BJ (cell line): ENCODE data around the gene KRT10. TPM values are rescaled to one million over a fixed set of nuclear protein-coding genes. Genes with fewer than 3 reads are reported as not detected.
"Not testable (repeated sequence)": the region's sequence is repeated elsewhere in the genome, so short reads cannot be mapped to it uniquely, and the experiment has no call there.

Experiments used
- CTCF ChIA-PET: fragments of 350-600 bp; formaldehyde crosslinking; extraction: SDS; loops from one replicate; lab custom pipeline; 2021; ENCODE audit warnings: antibody characterized with exemption, inconsistent platforms; lab: Yijun Ruan, JAX
- POLR2A ChIA-PET: fragments of 300-600 bp; sonication (Branson Sonifier 250); formaldehyde crosslinking; extraction: SDS; loops from one replicate; lab custom pipeline; 2021; ENCODE audit warnings: antibody characterized with exemption; lab: Charles Lee
- DNase-seq: peaks from one replicate; pipeline ENCODE4 v3.0.0-alpha.2; 2011; ENCODE audit warnings: low read depth
- H3K27me3 ChIP-seq: 2 replicates; pipeline ENCODE4 v1.6.0; 2011; ENCODE audit warnings: low read length; ENCODE audit not compliant: control insufficient read depth, insufficient read depth
- H3K36me3 ChIP-seq: 2 replicates; pipeline ENCODE4 v1.5.1; 2011; ENCODE audit warnings: low read length; ENCODE audit not compliant: control insufficient read depth, insufficient read depth
- H3K4me3 ChIP-seq: 2 replicates; pipeline ENCODE4 v1.5.1; 2011; ENCODE audit warnings: low read depth, mild to moderate bottlenecking, control low read depth, low read length
- polyA plus RNA-seq: library from polyadenylated mRNA; depleted of rRNA; stranded (reverse); fragments of >200 nt; gene quantifications from 2 replicates; pipeline ENCODE4 v1.2.3, GENCODE V29; 2011
- TF ChIP-seq, protein P1 (sequence below): IDR thresholded peaks from 2 replicates; pipeline ENCODE4 v1.5.1; 2011; ENCODE audit warnings: low read depth, mild to moderate bottlenecking, control low read depth, inconsistent platforms, low read length, moderate library complexity; ENCODE audit not compliant: insufficient read depth

Gene KRT10
- polyA plus RNA-seq, 1 experiment = 6.4 TPM

GRCh38 chr17:40816569-40816968, 5.8 kb downstream of the KRT10 start:
- TF ChIP-seq, protein P1, sequence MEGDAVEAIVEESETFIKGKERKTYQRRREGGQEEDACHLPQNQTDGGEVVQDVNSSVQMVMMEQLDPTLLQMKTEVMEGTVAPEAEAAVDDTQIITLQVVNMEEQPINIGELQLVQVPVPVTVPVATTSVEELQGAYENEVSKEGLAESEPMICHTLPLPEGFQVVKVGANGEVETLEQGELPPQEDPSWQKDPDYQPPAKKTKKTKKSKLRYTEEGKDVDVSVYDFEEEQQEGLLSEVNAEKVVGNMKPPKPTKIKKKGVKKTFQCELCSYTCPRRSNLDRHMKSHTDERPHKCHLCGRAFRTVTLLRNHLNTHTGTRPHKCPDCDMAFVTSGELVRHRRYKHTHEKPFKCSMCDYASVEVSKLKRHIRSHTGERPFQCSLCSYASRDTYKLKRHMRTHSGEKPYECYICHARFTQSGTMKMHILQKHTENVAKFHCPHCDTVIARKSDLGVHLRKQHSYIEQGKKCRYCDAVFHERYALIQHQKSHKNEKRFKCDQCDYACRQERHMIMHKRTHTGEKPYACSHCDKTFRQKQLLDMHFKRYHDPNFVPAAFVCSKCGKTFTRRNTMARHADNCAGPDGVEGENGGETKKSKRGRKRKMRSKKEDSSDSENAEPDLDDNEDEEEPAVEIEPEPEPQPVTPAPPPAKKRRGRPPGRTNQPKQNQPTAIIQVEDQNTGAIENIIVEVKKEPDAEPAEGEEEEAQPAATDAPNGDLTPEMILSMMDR = no peak
- Histone ChIP-seq H3K36me3 (no peaks in the 10 kb centered on the region), H3K4me3 (no peak overlapping the region), H3K27me3 (no peaks in the 10 kb centered on the region)
- ChIA-PET CTCF (interaction anchor here (1.5 to 2.5 kb wide), 4 partner anchors 10 to 847 kb away, joined by 4 to 10 read pairs (median 8); no protein-coding TSS in a partner anchor), POLR2A (interaction anchor here (0.5 kb wide), 1 partner anchor 141 kb away, joined by 4 read pairs; no protein-coding TSS in a partner anchor)
- DNase-seq = no peak

DNA sequence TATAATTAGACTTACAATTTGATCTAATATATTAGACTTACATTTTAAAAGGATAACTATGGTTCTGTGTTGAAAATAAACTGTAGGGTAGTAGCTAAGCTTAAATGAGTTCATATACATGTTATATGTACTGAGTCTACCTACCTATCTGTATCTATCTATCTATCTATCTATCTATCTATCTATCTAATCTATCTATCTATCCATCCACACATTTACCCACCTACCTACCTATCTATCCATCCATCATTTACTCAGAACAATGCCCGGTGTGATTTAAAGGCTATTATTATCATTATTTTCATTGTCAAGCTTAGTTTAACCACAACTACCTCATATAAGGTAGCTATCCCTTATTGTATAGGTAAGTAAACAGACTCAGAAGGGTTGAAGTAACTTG, 7.0 kb downstream of the KRT10 start:
- ChIA-PET POLR2A (no interaction called here), CTCF (interaction anchor here (1.3 to 1.9 kb wide), 3 partner anchors 734 to 850 kb away, joined by 3 to 8 read pairs (median 4); no protein-coding TSS in a partner anchor)
- DNase-seq = no peak
- no peak overlapping the region for H3K4me3 ChIP-seq
- H3K36me3 ChIP-seq = no peaks in the 10 kb centered on the region
- TF ChIP-seq, protein P1 = no peak
- H3K27me3 ChIP-seq = no peaks in the 10 kb centered on the region

- DNase-seq, POLR2A ChIA-PET: not testable (repeated sequence)
- CTCF ChIA-PET = interaction anchor here (1.3 to 1.9 kb wide), 3 partner anchors 734 to 851 kb away, joined by 3 to 8 read pairs (median 4); no protein-coding TSS in a partner anchor
Measured at GRCh38 chr17:40814657-40815056, 7.8 kb downstream of the KRT10 start.

GRCh38 chr17:40813804-40814203, 8.6 kb downstream of the KRT10 start:
- POLR2A ChIA-PET = no interaction called here
- TF ChIP-seq, protein P1 = no peak
- no peak overlapping the region for H3K4me3 ChIP-seq
- H3K27me3 ChIP-seq = no peaks in the 10 kb centered on the region
- no peaks in the 10 kb centered on the region for H3K36me3 ChIP-seq
- no peak for DNase-seq
- CTCF ChIA-PET = interaction anchor here (0.7 to 1.9 kb wide), 2 partner anchors 200 to 735 kb away, joined by 4 to 5 read pairs; no protein-coding TSS in a partner anchor

More at GRCh38 chr17:40814657-40815056, 7.8 kb downstream of the KRT10 start:
- H3K27me3 ChIP-seq, H3K36me3 ChIP-seq, H3K4me3 ChIP-seq: not testable (repeated sequence)

- no peak for DNase-seq
- H3K4me3 ChIP-seq = no peak overlapping the region
- TF ChIP-seq, protein P1 = no peak
- CTCF ChIA-PET = interaction anchor here (1.1 kb wide), 1 partner anchor 850 kb away, joined by 5 read pairs; no protein-coding TSS in a partner anchor
- no peaks in the 10 kb centered on the region for H3K27me3 ChIP-seq
- H3K36me3 ChIP-seq = no peaks in the 10 kb centered on the region
- POLR2A ChIA-PET = no interaction called here
Measured at GRCh38 chr17:40812639-40813038, 9.8 kb downstream of the KRT10 start.

DNA sequence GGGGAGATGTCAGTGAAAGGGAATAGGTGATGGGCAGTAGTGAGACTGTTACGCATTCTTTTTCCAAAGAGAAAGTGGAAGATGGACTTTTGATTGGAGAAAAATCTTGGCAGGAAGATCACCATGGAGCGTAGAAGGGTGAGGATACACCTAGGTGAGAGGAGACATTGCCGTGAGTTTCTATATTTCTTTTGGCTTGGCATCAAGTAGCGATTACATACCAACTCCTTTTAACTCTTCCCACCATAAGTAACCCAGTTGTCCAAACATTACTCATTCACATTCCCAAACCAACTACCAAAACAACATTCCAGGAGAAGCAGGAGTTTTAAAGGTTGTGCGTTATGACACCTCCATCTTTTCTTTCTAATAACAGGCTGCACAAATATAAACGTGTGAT, 11.9 kb downstream of the KRT10 start:
- H3K27me3 ChIP-seq = no peaks in the 10 kb centered on the region
- no peak for DNase-seq
- TF ChIP-seq, protein P1 = no peak
- ChIA-PET POLR2A (interaction anchor here (0.6 kb wide), 1 partner anchor 852 kb away, joined by 6 read pairs; no protein-coding TSS in a partner anchor), CTCF (interaction anchor here (2.8 to 3.5 kb wide), 3 partner anchors 46 to 855 kb away, joined by 11 to 32 read pairs (median 13); no protein-coding TSS in a partner anchor)
- H3K4me3 ChIP-seq = no peak overlapping the region
- H3K36me3 ChIP-seq = no peaks in the 10 kb centered on the region
